ENCODE measurements around the gene KRT13. TPM values are rescaled to one million over a fixed set of nuclear protein-coding genes. Genes with fewer than 3 reads are reported as not detected.

Gene KRT13
- total RNA-seq, 1 experiment from 2014 or later: not detected

DNA sequence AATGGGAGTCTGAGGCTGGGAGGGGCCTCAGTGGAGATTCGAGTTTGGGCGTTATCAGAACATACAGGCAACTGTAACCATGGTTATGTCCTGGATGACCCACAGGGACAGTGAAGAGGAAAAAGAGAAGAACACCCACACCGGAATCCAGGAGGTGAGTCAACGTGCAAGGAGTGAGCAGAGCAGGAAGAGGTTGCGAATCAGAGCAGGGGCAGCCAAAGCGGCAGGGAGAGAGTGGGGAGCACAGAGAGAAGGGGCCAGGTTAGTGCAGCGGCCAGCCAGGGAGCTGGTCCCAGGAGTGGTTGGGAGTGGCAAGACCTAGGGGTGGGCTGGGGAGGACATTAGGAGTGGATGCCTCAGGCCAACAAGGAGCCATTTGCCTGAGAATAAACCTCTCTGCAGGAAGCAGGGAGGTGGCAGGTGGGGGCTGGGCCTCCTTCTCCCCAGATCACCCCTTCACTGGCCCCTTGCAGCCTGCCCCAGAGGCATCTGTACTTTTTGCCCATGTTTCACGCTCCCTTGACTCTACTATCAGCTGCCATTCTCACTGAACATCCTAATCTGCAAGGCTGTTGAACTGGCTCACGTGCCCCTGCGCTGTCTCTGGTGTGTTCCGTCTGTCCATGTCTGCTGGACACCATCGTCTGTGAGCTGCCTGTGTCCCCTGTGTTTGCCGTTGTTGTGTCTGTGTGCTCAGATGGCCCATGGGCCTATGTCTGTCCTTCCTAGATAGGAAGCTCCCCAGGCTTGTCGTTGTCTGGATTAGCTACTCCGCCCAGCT lies 5.1 kb downstream of the KRT13 start:
- H3K4me3 ChIP-seq (ENCODE audit: insufficient read depth, low read depth, low read length): no peak overlapping the region
- H3K27me3 ChIP-seq (ENCODE audit: control insufficient read depth, insufficient read depth, low read length): no peaks in the 10 kb centered on the region
- no peaks in the 10 kb centered on the region for H3K36me3 ChIP-seq (replicated peaks; ENCODE audit: control insufficient read depth, insufficient read depth, low read length)
- peak; percentile 66 for DNase-seq

DNA sequence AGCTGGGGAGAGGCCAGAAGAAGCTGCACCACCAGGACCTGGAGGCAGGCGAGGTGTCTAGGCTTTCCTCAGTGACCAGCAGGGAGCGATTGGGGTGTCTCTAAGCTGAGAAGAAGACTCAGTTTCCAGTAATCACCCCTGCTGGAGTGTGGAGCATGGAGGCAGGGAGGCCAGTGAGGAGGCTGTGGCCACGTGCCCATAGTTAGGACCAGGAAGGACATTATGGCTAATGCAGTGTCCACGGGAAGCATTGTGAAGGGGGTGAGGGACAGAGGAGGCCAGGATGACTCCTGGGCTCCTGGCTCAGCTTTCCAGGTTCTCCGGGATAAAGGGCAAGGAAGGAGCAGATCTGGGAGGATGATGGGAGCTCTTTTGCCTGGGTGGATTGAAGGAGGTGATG lies 5.7 kb downstream of the KRT13 start:
- H3K27me3 ChIP-seq (ENCODE audit: control insufficient read depth, insufficient read depth, low read length): no peaks in the 10 kb centered on the region
- H3K4me3 ChIP-seq (ENCODE audit: insufficient read depth, low read depth, low read length): no peak overlapping the region
- H3K36me3 ChIP-seq (replicated peaks; ENCODE audit: control insufficient read depth, insufficient read depth, low read length): no peaks in the 10 kb centered on the region
- no peak for DNase-seq

DNA sequence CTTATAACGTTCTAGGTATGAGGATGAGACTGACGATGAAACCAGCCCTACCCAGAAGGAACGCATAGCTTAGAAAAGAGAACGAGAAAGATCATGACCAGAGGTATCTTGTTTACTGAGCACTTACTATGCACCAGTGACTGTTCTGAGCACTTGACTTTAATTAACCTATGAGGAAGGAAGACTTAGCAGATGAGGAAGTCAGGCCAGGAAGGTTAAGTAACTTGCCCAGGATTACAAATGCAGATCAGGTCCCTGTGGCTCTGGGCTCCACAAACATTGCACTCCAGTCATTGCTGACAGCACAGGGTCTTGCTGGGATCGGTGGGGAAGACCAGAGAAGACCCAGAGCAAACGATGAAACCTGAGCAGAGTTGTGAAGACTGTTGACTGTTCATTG lies 7.1 kb downstream of the KRT13 start:
- no peak for DNase-seq
- Histone ChIP-seq H3K27me3 (ENCODE audit: control insufficient read depth, insufficient read depth, low read length) (no peaks in the 10 kb centered on the region), H3K4me3 (ENCODE audit: insufficient read depth, low read depth, low read length) (no peak overlapping the region), H3K36me3 (replicated peaks; ENCODE audit: control insufficient read depth, insufficient read depth, low read length) (no peaks in the 10 kb centered on the region)

DNA sequence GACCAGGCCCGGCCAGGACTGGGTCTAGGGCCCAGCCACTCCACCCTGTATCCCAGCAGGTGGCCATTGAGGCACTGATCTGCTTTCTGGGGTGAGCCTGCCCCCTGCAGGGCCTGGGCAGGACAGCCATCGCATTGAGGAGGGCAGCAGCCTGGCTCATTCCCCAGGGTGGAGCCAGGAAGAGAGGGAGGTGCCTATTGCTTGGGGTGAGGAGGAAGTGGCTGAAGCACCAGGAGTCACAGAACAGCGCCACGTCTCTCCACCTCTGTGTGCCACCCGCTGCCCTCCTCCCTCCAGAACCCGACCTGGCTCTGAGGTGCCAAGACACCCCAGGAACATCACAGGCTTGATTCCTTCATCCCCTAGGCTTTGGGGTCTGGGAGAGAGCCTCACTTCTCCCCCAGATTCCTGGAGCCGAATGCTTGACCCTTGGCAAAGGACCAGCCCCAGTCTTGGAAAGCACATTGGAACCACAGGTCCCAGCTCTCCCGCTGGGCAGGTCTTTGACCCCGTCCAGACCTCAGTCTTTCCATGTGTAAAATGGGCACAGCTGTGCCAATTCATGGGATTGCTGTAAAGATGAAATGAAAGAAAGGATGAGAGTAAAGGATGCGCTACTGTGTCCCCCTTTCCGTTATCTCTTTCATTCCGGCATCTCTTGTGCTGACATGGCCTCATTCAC lies 8.5 kb downstream of the KRT13 start:
- Histone ChIP-seq H3K36me3 (replicated peaks; ENCODE audit: control insufficient read depth, insufficient read depth, low read length) (no peaks in the 10 kb centered on the region), H3K27me3 (ENCODE audit: control insufficient read depth, insufficient read depth, low read length) (no peaks in the 10 kb centered on the region), H3K4me3 (ENCODE audit: insufficient read depth, low read depth, low read length) (no peak overlapping the region)
- peak; percentile 93 for DNase-seq

GRCh38 chr17:41494524-41494923 lies 10.9 kb downstream of the KRT13 start:
- no peak for DNase-seq
- H3K36me3 ChIP-seq (replicated peaks; ENCODE audit: control insufficient read depth, insufficient read depth, low read length): no peaks in the 10 kb centered on the region
- H3K4me3 ChIP-seq (ENCODE audit: insufficient read depth, low read depth, low read length): no peak overlapping the region
- no peaks in the 10 kb centered on the region for H3K27me3 ChIP-seq (ENCODE audit: control insufficient read depth, insufficient read depth, low read length)

GRCh38 chr17:41492771-41493170 lies 12.6 kb downstream of the KRT13 start:
- H3K27me3 ChIP-seq (ENCODE audit: control insufficient read depth, insufficient read depth, low read length): no peaks in the 10 kb centered on the region
- DNase-seq: no peak
- no peak overlapping the region for H3K4me3 ChIP-seq (ENCODE audit: insufficient read depth, low read depth, low read length)
- H3K36me3 ChIP-seq (replicated peaks; ENCODE audit: control insufficient read depth, insufficient read depth, low read length): no peaks in the 10 kb centered on the region

DNA sequence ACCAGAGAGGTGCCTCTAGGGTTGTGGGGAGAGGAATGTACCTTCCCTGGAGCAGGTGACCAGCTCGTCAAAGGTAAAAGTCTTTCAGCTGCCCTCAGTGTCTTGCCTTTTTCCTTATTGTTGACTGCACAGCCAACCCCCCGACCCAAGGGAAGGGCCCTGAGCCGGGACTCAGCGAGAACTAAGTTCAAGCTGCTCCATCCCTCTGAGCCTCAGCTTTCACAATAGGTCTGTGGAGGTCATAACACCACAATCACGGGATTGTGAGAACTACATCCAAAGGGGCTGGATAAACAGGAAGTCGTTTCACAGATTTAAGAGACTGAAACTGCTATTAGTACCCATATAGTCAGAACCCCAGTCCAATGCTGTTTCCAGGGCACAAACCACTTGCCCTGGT lies 13.1 kb downstream of the KRT13 start:
- Histone ChIP-seq H3K36me3 (replicated peaks; ENCODE audit: control insufficient read depth, insufficient read depth, low read length) (no peaks in the 10 kb centered on the region), H3K4me3 (ENCODE audit: insufficient read depth, low read depth, low read length) (no peak overlapping the region), H3K27me3 (ENCODE audit: control insufficient read depth, insufficient read depth, low read length) (no peaks in the 10 kb centered on the region)
- no peak for DNase-seq

GRCh38 chr17:41491476-41491875 lies 13.9 kb downstream of the KRT13 start:
- DNase-seq: no peak
- H3K4me3 ChIP-seq (ENCODE audit: insufficient read depth, low read depth, low read length): no peak overlapping the region

DNA sequence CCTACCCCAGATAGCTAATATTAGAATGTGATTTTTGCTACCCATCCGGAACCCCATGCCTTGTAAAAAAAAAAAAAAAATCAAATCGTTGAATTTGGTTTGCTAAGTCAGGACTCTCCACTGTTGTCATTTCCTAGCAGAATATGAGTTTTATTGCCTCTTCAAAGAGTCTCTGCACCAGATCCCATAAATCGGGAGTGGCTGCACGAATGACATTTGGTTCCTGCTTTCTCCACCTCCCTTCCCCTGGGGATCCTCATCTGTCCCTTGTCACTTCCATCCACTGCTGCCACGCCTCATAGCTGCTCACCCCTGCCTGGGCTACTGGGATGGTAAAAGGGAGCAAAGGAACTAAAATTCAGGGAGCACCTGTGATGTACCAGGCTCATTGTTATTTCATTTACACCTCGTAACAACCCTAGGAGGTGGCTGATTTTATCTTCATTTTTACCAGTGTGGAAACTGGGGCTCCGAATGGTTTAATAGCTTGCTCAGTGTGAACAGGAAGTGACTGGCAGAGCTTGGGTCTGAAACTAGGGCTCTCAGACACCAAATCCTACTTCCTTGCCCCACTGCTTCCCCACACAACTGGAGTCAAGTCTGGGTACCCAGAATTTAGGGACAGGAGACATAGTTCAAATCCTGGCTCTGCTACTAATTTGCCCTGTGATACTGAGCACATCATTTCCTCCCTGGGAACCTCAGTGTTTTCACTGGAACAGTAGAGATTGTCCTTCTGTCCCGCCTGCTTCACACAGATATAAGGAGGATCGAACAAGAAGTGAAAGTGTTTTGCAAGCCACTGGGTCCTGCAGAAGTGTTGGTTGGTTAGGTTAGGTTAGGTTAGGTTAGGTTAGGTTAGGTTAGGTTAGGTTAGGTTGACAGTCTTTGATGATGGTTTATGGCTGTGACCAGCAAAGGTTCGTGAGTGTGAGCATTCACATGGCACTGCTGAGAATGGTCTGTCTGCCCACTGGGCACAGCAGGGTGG lies 15.1 kb downstream of the KRT13 start:
- DNase-seq: no peak
- Histone ChIP-seq H3K4me3 (ENCODE audit: insufficient read depth, low read depth, low read length) (no peak overlapping the region), H3K27me3 (ENCODE audit: control insufficient read depth, insufficient read depth, low read length) (0 out of 2 replicates have a peak, but pooled peaks cover 2% of the 10 kb centered on the region), H3K36me3 (replicated peaks; ENCODE audit: control insufficient read depth, insufficient read depth, low read length) (no peaks in the 10 kb centered on the region)

More at GRCh38 chr17:41491476-41491875, 13.9 kb downstream of the KRT13 start:
- Histone ChIP-seq H3K36me3 (replicated peaks; ENCODE audit: control insufficient read depth, insufficient read depth, low read length) (no peaks in the 10 kb centered on the region), H3K27me3 (ENCODE audit: control insufficient read depth, insufficient read depth, low read length) (0 out of 2 replicates have a peak, but pooled peaks cover 2% of the 10 kb centered on the region)

GRCh38 chr17:41489531-41489930 lies 15.9 kb downstream of the KRT13 start, which contains the start of gene KRT36:
Gene KRT36, minus strand, starts transcription at chr17:41489910. Its CDS starts 46 bp downstream, at chr17:41489864.
- Histone ChIP-seq H3K4me3 (ENCODE audit: insufficient read depth, low read depth, low read length) (no peak within 1 kb of the TSS), H3K27me3 (ENCODE audit: control insufficient read depth, insufficient read depth, low read length) (0 out of 2 replicates have a peak, but pooled peaks cover 2% of the 10 kb centered on the region), H3K36me3 (replicated peaks; ENCODE audit: control insufficient read depth, insufficient read depth, low read length) (no peaks in the 10 kb centered on the region)
- DNase-seq: no peak

DNA sequence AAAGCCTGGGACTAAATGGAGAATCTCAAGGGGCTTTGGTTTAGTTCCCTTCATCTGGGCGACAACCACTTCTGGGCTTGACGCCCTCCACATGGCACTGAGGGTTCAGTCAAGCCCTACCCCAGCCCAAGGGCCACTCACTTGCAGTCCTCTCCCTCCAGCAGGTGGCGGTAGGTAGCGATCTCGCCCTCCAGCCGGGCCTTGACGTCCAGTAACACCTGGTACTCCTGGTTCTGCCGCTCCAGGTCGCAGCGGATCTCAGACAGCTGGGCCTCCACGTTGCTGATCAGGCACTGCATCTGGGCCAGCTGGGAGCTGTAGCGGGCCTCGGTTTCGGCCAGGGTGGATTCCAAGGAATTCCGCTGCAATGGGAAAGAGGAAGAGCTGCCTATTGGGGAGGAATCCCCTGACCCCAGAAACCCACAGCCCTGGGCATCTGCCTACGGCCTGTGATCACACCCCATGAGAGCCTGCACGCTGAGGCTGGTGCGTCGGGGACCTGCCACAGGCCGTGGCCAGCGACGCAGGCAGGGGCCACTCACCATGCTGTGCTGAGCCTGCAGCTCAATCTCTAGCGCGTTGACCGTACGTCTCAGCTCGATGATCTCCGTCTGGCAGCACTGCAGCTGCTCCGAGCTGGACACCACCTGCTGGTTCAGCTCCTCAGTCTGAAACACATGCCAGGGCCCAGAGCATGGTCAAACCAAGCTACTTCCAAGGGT lies 18.4 kb downstream of the KRT13 start:
- no peak overlapping the region for H3K4me3 ChIP-seq (ENCODE audit: insufficient read depth, low read depth, low read length)
- H3K36me3 ChIP-seq (replicated peaks; ENCODE audit: control insufficient read depth, insufficient read depth, low read length): no peaks in the 10 kb centered on the region
- H3K27me3 ChIP-seq (ENCODE audit: control insufficient read depth, insufficient read depth, low read length): 0 out of 2 replicates have a peak, but pooled peaks cover 2% of the 10 kb centered on the region
- peak; percentile 93 for DNase-seq

DNA sequence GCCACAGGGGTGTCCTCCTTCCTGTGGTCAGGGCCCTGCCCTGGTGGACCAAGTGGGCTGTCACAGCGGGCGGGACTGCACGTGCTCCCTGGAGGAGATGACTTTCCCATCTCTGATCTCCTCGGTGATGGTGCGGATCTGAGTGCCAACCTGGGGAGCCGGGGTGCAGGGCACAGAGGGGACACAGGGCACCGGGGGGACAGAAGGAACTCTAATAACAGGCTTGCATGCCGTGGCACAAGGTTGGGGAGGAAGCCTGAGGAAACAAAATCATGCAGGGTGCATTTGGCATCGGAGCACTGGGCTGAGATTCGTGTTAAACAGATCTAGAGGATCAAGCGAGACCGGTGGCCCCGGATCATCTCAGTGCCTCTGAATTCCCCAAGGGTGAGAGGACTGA lies 19.1 kb downstream of the KRT13 start:
- DNase-seq: no peak
- 0 out of 2 replicates have a peak, but pooled peaks cover 2% of the 10 kb centered on the region for H3K27me3 ChIP-seq (ENCODE audit: control insufficient read depth, insufficient read depth, low read length)
- no peaks in the 10 kb centered on the region for H3K36me3 ChIP-seq (replicated peaks; ENCODE audit: control insufficient read depth, insufficient read depth, low read length)
- no peak overlapping the region for H3K4me3 ChIP-seq (ENCODE audit: insufficient read depth, low read depth, low read length)

DNA sequence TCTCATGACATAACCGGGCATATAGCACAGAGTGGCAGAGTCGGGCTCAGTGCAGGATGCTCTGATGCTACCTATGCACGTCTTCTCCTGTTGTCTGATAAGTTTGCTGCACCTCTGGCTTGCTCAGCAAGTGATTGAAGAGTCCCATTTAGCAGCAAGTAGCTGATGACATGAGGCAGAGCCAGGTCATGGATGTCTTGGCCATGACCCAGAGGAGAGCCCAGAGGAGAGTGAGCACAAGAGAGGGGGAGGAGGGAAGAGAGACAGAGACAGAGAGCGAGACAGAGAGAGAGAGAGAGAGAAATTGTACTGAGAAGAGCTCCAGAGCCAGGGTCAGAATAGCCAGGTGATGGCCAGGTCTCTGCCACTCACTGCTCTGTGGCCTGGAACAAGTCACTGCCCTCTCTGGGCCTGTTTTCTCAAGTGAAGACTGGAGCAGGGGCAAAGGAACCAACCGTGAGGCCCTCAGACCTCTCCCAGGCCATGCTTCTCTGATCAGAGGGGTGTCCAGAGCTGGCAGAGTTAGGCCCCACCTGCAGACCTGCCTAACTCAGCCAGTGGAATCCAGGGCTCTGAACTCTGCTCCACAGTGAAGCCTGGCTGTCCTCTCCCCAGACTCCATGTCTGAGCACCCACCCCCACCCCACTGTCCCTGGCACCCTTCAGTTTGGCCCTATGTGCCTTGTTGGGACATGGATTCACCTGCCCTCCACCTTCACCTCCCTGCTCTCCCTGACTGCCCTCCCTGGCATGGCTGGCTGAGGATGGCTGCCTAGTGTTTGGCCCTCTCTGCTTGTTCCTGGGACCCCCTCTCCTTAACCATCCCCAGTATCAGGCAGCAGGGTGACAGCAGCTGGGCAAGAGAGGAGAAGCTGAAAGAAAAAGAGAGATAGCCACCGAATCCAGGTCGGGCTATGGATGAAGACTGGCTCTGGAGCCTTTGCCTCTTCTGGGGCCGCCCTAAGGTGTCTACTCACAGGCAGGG lies 20.2 kb downstream of the KRT13 start:
- Histone ChIP-seq H3K27me3 (ENCODE audit: control insufficient read depth, insufficient read depth, low read length) (0 out of 2 replicates have a peak, but pooled peaks cover 2% of the 10 kb centered on the region), H3K36me3 (replicated peaks; ENCODE audit: control insufficient read depth, insufficient read depth, low read length) (no peaks in the 10 kb centered on the region), H3K4me3 (ENCODE audit: insufficient read depth, low read depth, low read length) (no peak overlapping the region)
- DNase-seq: no peak
